Jurkat, Clone E6-1 (cell line): ENCODE results near the gene CTNNB1.

Experiments
- DNase-seq: peaks from one replicate; pipeline ENCODE4 v3.0.0-alpha.2; 2011; ENCODE audit warnings: low read depth, low spot score
- H3K4me3 ChIP-seq: 2 replicates; pipeline ENCODE4 v1.5.1; 2011; ENCODE audit warnings: mild to moderate bottlenecking, low read length, control low read depth, moderate library complexity

CTNNB1 gene

DNA sequence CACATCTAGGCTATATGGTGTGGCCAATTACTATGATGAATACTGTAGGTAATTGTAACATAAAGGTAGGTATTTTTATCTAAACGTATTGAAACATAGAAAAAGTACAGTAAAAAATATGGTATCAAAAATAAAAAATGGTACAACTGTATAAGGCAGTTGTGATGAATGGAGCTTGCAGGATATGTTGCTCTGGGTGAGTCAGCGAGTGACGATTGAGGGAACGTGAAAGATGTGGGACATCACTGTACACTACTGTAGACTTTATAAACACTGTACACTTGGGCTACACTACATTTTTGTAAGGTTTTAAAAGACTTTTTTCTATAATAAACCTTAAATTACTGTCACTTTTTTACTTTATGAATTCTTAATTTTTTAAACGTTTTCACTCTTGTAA lies 10.3 kb downstream of the CTNNB1 start:
- DNase-seq: no peak
- no peak overlapping the region for H3K4me3 ChIP-seq

DNA sequence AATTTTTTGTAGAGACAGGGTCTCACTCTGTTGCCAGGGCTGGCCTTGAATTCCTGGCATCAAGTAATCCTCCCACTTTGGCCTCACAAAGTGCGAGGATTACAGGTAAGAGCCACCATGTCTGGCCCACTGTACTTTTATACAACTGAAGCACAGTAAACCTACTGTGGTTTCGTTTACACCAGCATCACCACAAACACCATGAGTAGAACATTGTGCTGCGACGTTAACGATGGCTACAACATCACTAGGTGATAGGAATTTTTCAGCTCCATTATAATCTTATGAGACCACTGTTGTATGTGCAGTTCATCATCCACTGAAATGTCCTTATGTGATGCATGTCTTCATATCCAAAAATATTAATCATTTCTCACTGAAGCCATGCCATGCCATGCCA lies 11.7 kb downstream of the CTNNB1 start:
- no peak overlapping the region for H3K4me3 ChIP-seq
- no peak for DNase-seq

DNA sequence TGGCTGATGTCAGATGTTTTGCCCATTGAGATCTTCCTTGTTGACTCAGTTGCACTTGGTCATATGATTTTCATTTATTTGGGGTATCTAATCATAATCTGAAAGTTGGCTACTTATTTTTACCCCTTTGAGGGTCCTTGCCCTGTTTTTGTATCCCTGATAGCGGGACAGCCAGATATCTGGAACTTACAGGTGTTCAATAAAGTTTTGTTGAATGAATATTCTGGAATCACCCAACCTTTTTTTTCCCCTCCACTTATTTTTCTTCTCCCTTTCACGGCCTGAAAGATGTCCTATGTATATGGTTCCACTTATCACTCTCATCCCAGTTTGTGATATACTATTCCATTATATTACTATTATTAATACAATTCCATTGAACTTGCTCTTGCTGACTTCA lies 12.8 kb downstream of the CTNNB1 start:
- H3K4me3 ChIP-seq: no peak overlapping the region
- no peak for DNase-seq

DNA sequence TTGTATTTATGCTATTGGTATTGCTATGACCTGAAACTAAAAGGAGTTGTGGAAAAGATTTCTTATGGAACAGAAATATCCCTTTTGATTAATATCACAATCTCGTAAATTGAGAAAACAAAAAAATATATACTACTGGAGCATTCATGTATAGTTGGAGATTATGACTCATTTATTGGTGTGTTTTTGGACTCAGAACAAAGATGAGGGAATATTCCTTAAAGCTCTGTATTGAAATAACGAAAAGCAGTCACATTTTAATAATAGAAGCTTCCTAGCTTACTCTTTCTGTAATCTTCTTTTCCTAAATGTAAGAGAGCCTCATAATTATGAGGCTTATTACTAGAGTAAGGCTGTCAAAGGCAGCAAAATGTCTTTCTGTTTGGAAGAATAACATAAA lies 14.3 kb downstream of the CTNNB1 start:
- DNase-seq: no peak
- no peak overlapping the region for H3K4me3 ChIP-seq

DNA sequence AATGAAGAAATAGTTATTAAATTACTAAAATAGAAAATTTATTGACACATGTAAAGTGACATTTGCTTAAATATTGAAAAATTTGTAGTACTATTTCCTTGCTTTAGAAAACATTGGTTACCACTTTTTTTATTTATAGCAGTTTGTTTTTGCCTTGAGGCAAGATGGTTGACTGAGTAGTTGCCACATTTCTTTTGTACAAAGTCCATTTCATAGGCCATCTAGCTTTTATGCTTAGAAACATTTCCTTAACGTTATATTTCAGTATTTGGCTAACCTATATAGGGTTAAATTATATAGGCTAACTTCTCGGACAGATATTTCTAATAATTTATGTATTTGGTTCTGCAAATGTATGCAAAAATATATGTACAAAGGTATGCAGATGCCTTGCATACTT lies 17.1 kb downstream of the CTNNB1 start:
- no peak for DNase-seq

DNA sequence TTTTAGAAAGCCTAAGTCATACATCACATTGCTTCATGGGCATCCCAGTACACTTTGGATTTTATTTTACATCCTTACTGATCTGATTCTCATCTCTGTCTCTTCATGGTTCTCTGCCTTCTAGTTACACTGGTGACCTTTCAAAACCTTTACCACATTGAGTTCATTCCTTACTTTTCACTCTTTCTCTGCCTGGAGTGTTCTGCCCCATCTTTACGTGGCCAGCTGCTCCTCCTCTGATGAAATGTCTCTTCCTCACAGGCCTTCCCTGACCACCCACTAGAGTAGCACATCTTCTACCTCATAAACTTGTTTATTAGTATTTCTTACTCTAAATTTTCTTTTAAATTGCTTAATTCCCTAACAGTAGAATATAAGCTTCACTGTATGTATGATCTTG lies 17.7 kb downstream of the CTNNB1 start:
- H3K4me3 ChIP-seq: no peak overlapping the region
- DNase-seq: no peak

More for the DNA sequence above, 17.1 kb downstream of the CTNNB1 start:
- no peak overlapping the region for H3K4me3 ChIP-seq

DNA sequence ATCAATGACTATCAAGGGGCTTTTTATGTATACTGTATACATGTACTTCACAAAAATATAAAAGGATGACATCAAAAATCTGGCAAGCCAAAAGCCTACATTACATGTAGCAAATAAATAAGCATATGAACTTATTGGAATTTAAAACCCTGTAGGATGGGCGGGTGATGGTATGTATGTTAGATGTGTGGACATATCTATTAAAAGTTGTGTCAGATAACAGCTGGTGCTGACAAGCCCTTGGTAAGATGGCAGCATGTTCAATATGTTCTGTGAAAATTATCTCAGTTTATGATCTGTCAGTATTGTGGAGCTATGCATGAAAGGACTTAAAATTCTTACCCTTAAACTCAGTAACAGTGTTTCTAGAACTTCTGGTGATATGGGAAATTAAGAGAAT lies 20.1 kb downstream of the CTNNB1 start:
- DNase-seq: no peak
- H3K4me3 ChIP-seq: no peak overlapping the region

DNA sequence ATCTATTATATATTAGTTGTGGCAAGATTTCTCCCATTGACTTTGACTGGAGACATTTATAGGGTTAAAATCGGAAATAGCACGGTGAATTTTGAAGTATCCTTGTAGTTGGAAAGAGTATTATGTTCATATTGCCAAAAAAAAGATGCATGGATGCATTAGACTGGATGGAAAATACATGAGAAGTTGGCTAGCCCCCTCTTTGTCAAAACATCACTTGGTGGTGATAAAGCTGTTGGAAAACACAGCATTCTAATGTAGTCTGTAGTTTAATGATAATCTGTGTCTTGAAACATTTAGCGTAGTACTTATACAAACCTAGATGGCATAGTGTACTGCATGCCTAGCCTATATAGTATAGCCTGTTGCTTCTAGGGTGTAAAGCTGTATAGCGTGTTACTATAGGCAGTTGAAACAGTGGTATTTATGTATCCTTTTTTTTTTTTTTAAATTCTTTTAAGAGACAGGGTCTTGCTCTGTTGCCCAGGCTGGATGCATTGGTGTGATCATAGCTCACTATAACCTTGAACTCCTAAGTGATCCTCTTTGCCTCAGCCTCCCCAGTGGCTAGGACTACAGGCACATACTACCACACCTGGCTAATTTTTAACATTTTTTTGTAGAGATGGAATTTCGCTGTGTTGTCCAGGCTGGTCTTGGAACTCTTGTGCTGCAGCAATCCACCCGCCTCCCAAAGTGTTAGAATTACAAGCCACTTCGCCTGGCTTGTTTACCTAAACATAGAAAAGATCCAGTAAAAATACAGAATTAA lies 21.8 kb downstream of the CTNNB1 start:
- no peak for DNase-seq
- H3K4me3 ChIP-seq: no peak overlapping the region

DNA sequence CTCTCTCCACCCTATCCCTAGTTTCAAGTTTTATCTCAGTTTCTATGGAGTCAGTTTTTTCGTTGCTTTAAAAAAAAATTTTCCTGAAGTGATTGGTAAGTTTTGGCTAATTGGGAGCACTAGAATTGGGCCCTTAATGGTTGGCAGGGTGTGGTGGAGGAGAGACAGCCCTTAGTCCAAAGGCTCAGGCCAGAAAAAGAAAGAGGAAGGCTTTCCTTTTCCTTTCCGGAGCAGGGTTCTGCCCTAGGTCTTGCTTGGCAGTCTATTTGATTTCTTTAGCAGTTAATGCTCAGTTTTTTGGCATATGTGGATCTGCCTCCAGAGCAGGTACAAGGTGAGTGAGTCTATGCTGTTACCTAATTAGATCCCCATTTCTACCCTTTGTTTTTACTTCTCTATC lies 22.7 kb downstream of the CTNNB1 start:
- no peak overlapping the region for H3K4me3 ChIP-seq
- DNase-seq: no peak

DNA sequence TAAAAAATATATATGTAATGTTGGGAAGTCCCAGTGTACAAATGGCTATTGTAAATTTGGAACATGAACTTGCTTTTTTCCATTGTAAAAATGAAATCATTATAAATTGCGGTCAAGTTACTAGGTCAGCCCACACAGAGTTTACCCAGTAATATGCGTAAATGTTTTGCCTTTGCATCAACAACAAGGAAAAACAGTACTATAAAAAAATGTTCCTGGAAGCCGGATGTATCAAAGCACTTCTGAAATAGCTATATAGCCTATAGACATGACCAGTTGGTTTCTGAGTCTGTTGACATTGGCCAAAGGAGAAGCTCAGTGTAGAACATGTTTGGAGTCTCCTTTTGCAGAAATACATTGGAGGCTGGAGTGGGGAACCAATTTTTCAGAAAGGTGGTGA lies 23.2 kb downstream of the CTNNB1 start:
- H3K4me3 ChIP-seq: no peak overlapping the region
- DNase-seq: no peak

DNA sequence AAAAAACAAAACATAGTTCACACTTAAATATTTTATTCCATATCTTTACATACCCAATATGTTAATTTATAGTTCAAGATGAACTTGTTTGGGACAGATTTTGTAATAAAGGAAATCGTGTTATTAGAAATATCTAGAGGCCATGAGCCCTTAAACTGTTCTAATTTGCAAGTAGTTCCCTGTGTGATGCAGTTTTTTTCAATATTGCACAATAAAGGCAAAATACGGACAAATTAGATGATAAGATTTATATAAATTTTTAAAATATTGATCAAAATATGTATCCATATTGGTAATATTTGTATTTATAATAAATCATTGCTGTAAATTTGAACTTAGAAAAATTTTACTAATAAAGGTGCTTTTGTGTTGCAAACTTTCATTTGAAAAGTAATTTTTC lies 23.8 kb downstream of the CTNNB1 start:
- DNase-seq: no peak
- H3K4me3 ChIP-seq: no peak overlapping the region

DNA sequence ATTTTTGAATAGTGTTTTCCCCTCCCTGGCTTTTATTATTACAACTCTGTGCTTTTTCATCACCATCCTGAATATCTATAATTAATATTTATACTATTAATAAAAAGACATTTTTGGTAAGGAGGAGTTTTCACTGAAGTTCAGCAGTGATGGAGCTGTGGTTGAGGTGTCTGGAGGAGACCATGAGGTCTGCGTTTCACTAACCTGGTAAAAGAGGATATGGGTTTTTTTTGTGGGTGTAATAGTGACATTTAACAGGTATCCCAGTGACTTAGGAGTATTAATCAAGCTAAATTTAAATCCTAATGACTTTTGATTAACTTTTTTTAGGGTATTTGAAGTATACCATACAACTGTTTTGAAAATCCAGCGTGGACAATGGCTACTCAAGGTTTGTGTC lies 24.4 kb downstream of the CTNNB1 start:
- DNase-seq: no peak
- no peak overlapping the region for H3K4me3 ChIP-seq

DNA sequence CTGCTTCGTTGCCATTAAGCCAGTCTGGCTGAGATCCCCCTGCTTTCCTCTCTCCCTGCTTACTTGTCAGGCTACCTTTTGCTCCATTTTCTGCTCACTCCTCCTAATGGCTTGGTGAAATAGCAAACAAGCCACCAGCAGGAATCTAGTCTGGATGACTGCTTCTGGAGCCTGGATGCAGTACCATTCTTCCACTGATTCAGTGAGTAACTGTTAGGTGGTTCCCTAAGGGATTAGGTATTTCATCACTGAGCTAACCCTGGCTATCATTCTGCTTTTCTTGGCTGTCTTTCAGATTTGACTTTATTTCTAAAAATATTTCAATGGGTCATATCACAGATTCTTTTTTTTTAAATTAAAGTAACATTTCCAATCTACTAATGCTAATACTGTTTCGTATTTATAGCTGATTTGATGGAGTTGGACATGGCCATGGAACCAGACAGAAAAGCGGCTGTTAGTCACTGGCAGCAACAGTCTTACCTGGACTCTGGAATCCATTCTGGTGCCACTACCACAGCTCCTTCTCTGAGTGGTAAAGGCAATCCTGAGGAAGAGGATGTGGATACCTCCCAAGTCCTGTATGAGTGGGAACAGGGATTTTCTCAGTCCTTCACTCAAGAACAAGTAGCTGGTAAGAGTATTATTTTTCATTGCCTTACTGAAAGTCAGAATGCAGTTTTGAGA lies 25.0 kb downstream of the CTNNB1 start:
- no peak for DNase-seq

DNA sequence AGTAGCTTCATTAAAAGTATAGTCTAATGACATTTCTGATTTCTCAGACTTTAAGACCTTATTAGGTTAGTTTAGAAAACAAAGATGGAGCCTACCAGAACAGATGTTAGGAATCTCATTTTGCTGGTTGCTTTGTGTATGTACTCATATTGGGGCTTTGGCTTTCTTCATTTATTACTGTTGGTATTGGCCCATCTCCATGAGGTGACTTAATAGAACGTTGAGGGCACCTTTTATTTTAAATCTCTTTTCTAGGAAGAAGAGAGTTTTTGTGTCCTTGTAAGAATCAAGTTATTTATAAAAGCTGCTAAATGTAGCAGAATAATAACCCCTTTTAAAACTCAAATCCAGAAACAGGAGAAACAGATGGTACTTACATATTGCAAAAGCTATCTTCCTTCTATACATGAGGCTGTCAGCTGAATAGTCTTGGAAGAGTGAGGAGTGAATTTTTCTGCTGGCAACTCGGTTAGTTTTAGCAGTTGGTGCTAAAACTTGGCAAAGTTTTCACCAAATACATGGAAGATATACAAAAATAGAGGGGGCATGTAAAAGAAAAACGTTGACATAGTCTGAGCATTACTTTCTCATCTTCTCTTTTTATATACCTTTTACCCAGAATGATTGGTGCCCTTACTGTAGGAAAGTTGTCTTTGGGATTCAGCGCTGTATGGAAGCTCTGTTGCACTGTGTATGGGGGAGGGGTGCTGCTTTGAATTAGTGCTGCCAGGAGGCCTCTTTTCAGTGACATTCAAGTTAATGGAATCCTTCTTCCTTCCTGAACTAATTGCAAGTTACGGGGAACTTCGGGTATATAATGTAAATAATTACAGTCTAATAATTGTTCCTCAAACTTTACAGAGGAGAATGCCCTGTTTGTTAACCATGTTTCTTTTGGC lies 35.8 kb downstream of the CTNNB1 start:
- no peak overlapping the region for H3K4me3 ChIP-seq
- DNase-seq: no peak

More for the DNA sequence above, 25.0 kb downstream of the CTNNB1 start:
- H3K4me3 ChIP-seq: no peak overlapping the region

DNA sequence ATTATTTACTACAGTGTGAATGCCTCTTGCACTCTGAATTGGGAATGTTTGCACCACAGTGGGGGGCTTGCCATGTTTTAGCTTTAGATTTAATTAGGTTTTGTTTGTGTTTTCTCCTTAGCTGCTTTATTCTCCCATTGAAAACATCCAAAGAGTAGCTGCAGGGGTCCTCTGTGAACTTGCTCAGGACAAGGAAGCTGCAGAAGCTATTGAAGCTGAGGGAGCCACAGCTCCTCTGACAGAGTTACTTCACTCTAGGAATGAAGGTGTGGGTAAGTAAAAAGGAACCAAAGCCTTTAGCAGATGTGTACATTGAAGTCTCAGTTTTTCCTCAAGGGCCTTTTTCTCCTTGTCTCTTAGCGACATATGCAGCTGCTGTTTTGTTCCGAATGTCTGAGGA lies 36.9 kb downstream of the CTNNB1 start:
- DNase-seq: no peak
- H3K4me3 ChIP-seq: no peak overlapping the region

DNA sequence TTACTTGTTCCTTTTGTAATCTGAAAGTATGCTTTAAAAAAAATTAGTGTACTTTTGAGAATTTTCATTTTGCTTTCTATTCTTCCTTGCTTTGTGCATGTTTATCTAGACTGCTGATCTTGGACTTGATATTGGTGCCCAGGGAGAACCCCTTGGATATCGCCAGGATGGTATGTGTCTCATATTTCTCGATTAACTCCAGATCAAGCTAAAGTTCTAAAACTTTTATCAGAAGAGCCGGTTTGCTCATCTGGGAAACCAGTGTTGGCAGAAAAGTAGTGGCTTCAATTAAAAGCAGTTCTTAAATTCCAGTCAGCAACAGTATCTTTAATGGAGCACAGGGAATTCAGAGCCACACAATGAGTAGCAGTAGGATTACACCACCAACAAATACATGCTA lies 38.6 kb downstream of the CTNNB1 start:
- H3K4me3 ChIP-seq: no peak overlapping the region
- no peak for DNase-seq

DNA sequence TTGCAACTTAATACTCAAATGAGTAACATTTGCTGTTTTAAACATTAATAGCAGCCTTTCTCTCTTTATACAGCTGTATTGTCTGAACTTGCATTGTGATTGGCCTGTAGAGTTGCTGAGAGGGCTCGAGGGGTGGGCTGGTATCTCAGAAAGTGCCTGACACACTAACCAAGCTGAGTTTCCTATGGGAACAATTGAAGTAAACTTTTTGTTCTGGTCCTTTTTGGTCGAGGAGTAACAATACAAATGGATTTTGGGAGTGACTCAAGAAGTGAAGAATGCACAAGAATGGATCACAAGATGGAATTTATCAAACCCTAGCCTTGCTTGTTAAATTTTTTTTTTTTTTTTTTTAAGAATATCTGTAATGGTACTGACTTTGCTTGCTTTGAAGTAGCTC lies 40.3 kb downstream of the CTNNB1 start:
- no peak overlapping the region for H3K4me3 ChIP-seq
- DNase-seq: no peak

DNA sequence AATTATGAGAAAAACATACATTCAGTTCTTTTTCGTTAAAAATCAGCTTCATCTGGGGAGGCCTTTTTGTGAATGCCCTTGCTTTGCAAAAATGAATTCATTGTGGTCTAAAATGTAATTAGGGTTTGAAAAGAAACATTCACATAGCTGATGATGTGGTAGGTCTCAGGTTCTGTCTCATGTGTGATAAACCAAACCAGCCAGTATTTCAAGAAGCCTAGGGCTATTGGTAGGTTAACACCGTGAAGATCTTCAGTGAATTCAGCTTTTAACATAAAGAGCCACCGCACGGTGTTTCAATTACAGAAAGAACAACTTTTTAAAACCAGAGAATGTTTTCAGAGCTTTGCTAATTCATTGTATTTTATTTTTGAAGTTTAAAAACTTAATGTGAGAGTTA lies 41.9 kb downstream of the CTNNB1 start:
- H3K4me3 ChIP-seq: no peak overlapping the region
- no peak for DNase-seq

DNA sequence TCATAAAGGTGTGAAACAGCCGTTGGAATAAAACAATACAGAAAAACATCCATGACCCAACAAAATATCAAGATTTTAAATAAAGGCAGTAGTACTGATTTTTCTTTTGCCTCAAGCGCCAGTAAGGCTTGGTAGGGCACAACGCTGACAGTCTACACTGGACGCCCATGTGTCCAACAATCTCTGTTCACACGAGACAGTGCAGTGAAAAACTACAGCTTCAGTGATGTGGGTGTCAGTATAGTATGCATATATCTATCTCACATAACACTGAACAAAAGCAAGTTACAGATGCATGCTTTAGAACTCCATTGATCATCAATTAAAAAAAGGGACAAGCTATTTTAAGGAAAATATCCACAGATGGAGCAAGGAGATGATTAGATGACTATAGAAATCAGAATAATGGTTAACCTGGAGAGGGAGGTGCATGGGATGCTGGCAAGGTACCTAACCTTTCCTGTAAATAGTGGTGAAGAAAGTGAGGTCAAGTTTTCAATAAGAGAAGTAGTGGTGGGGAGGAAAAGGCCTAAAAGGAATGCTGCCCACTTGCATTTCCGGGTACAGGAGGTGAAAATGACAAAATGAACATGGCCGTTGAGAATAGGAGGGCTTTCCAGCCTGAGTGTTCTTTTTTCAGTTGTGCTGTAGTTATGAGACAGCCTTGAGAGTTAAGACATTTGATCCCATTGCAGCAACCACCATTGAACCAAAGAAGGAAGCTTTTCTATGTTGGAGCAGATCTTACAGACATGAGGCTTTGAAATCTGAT lies 42.7 kb downstream of the CTNNB1 start:
- no peak for DNase-seq
- H3K4me3 ChIP-seq: no peak overlapping the region
